KMS-11 (cell line): ENCODE measurements around the gene MYBPC3.

Experiments
- H2AFZ ChIP-seq: fragments of 200-600 bp; sonication (generic); 2 replicates; pipeline ENCODE4 v1.6.1; 2016; ENCODE audit warnings: antibody characterized with exemption, mixed run types, low read depth
- H3K27ac ChIP-seq: fragments of 200-600 bp; sonication (generic); 2 replicates; pipeline ENCODE4 v1.6.1; 2016; ENCODE audit warnings: mild to moderate bottlenecking, mixed run types
- H3K27me3 ChIP-seq: fragments of 200-600 bp; sonication (generic); 2 replicates; pipeline ENCODE4 v1.6.1; 2017; ENCODE audit warnings: mild to moderate bottlenecking, low read depth, mixed run types, moderate library complexity; ENCODE audit not compliant: insufficient read depth
- H3K36me3 ChIP-seq: fragments of 200-600 bp; sonication (generic); 2 replicates; pipeline ENCODE4 v1.6.1; 2017; ENCODE audit warnings: mild to moderate bottlenecking, mixed run types; ENCODE audit not compliant: insufficient read depth
- H3K4me1 ChIP-seq: fragments of 200-600 bp; sonication (generic); 2 replicates; pipeline ENCODE4 v1.6.1; 2016; ENCODE audit warnings: mild to moderate bottlenecking, low read depth, mixed run types; ENCODE audit not compliant: poor library complexity, severe bottlenecking
- H3K4me2 ChIP-seq: fragments of 200-600 bp; sonication (generic); 2 replicates; pipeline ENCODE4 v1.7.0; 2016; ENCODE audit warnings: mild to moderate bottlenecking, mixed run types
- H3K4me3 ChIP-seq: fragments of 200-600 bp; sonication (generic); IDR thresholded peaks from 2 replicates; pipeline ENCODE4 v1.6.1; 2017; ENCODE audit warnings: low read depth, low read length, mixed read lengths; ENCODE audit not compliant: insufficient read depth
- H3K79me2 ChIP-seq: fragments of 200-600 bp; sonication (generic); 2 replicates; pipeline ENCODE4 v1.6.1; 2016; ENCODE audit warnings: low read depth, mixed run types; ENCODE audit not compliant: insufficient read depth
- H3K9ac ChIP-seq: fragments of 200-600 bp; sonication (generic); 2 replicates; pipeline ENCODE4 v1.6.1; 2016; ENCODE audit warnings: mild to moderate bottlenecking, mixed run types
- H4K20me1 ChIP-seq: fragments of 200-600 bp; sonication (generic); 2 replicates; pipeline ENCODE4 v1.6.1; 2016; ENCODE audit warnings: mild to moderate bottlenecking, mixed run types; ENCODE audit not compliant: insufficient read depth
- CTCF ChIP-seq: fragments of 200-600 bp; sonication (generic); conservative IDR thresholded peaks from 2 replicates; pipeline ENCODE4 v1.6.1; 2017; ENCODE audit warnings: low read depth, mild to moderate bottlenecking, antibody characterized with exemption, low read length, moderate library complexity, mixed read lengths

The MYBPC3 gene

DNA sequence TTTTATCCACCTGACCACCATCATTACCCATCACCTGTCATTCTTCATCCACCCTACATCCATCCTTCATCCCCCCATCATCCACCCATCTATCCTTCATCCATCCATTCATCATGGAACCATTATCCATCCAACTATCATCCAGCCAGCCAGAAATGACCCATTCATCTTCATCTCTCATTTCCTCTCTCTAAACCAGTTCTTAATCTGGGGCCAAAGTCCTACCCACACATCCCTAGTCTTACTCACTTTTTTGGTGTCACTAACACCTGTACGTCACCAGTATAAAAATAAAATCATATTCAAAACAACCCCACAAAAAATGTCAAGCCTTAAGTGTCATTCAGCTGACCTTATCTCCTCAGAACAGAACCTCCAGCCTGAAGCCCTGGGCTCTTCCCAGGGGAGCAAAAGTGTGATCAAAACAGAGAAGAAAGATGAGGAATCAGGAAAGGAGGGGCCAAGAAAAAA, 13.6 kb upstream of the MYBPC3 start:
- H3K4me3 ChIP-seq = no peak overlapping the region
- no peak overlapping the region for H3K4me2 ChIP-seq
- H3K79me2 ChIP-seq = no peaks in the 10 kb centered on the region
- no peak overlapping the region for H3K27ac ChIP-seq
- no peaks in the 10 kb centered on the region for H3K36me3 ChIP-seq
- no peaks in the 10 kb centered on the region for H4K20me1 ChIP-seq
- no peaks in the 10 kb centered on the region for H3K27me3 ChIP-seq
- TF ChIP-seq CTCF = no peak
- no peak overlapping the region for H3K9ac ChIP-seq
- H2AFZ ChIP-seq = no peak overlapping the region
- H3K4me1 ChIP-seq = no peaks in the 10 kb centered on the region

- H4K20me1 ChIP-seq = no peaks in the 10 kb centered on the region
- H3K27ac ChIP-seq = no peak overlapping the region
- H3K36me3 ChIP-seq = no peaks in the 10 kb centered on the region
- no peaks in the 10 kb centered on the region for H3K4me1 ChIP-seq
- no peaks in the 10 kb centered on the region for H3K27me3 ChIP-seq
- no peak for TF ChIP-seq CTCF
- no peak overlapping the region for H2AFZ ChIP-seq
- H3K9ac ChIP-seq = no peak overlapping the region
- no peak overlapping the region for H3K4me3 ChIP-seq
- H3K4me2 ChIP-seq = no peak overlapping the region
- no peaks in the 10 kb centered on the region for H3K79me2 ChIP-seq
Observed at GRCh38 chr11:47361419-47361818, 8.9 kb upstream of the MYBPC3 start.

DNA sequence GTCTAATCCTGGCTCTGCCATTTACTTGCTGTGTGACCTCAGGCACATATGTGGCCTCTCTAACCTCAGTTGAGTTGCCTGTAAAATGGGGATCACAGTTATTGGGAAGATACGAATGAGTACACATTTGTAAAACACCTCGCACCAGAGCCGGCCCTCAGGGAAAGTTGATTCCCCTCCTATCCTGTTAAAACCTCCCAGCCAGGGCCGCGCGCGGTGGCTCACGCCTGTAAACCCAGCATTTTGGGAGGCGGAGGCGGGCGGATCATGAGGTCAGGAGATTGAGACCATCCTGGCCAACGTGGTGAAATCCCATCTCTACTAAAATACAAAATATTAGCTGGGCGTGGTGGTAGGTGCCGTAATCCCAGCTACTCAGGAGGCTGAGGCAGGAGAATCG, 7.8 kb upstream of the MYBPC3 start:
- no peak overlapping the region for H2AFZ ChIP-seq

DNA sequence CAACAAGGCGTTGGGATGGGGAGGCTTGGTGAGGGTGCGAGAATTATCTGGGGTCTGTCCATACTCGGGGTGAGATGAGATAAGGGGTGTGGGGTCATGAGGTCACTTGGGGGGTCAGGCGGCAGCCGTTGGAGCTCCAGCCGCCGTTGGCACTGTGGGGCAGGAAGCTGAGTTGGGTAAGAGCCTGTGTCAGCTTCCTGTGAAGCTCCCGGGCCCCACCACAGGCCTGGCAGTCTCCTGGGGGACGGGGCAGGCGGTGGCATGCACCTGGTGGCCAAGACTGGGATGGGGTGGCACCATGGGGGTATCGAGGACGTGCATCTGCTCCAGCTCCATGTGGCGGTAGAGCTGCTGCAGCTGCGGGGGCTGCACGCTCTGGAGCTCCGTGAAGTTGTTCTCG, 7.1 kb upstream of the MYBPC3 start:
- H3K9ac ChIP-seq = no peak overlapping the region
- no peak overlapping the region for H3K27ac ChIP-seq
- no peaks in the 10 kb centered on the region for H3K36me3 ChIP-seq
- H3K4me3 ChIP-seq = no peak overlapping the region
- no peaks in the 10 kb centered on the region for H3K4me1 ChIP-seq
- no peaks in the 10 kb centered on the region for H3K79me2 ChIP-seq
- H2AFZ ChIP-seq = no peak overlapping the region
- H4K20me1 ChIP-seq = no peaks in the 10 kb centered on the region
- no peak overlapping the region for H3K4me2 ChIP-seq
- no peaks in the 10 kb centered on the region for H3K27me3 ChIP-seq
- TF ChIP-seq CTCF = no peak

More for the DNA sequence above, 7.8 kb upstream of the MYBPC3 start:
- Histone ChIP-seq H3K4me2 (no peak overlapping the region), H3K36me3 (no peaks in the 10 kb centered on the region), H3K27ac (no peak overlapping the region), H4K20me1 (no peaks in the 10 kb centered on the region), H3K9ac (no peak overlapping the region), H3K79me2 (no peaks in the 10 kb centered on the region), H3K4me1 (no peaks in the 10 kb centered on the region), H3K4me3 (no peak overlapping the region), H3K27me3 (no peaks in the 10 kb centered on the region)
- TF ChIP-seq CTCF = no peak
